Right atrium auricular region (tissue), 2 donors: ENCODE results near the gene MLEC. TPM values are rescaled to one million over a fixed set of nuclear protein-coding genes. Genes with fewer than 3 reads are reported as not detected.

Experiments
- DNase-seq: peaks from one replicate; pipeline ENCODE4 v3.0.0-alpha.2; 2019; ENCODE audit warnings: low spot score
- H3K27ac ChIP-seq, 2 donors: fragments of 200-600 bp; sonication (generic); 1 replicate in 1 of 2; 2 replicates in 1 of 2; pipeline ENCODE4 v1.5.1; 2016 to 2019
- H3K27me3 ChIP-seq, 2 donors: fragments of 200-600 bp; sonication (generic); one replicate each; pipeline versions ENCODE4 v1.5.1 to v1.6.0; 2017 to 2019
- H3K36me3 ChIP-seq: fragments of 200-600 bp; sonication (generic); one replicate; pipeline ENCODE4 v1.5.1; 2016
- H3K4me1 ChIP-seq, 2 donors: fragments of 200-600 bp; sonication (generic); one replicate each; pipeline versions ENCODE4 v1.5.1 to v1.6.0; 2017 to 2019
- H3K4me3 ChIP-seq, 2 donors: fragments of 200-600 bp; sonication (generic); 1 replicate in 1 of 2; 2 replicates in 1 of 2; pipeline ENCODE4 v1.5.1; 2017 to 2019; ENCODE audit warnings: mild to moderate bottlenecking in 1 of 2, moderate library complexity in 1 of 2
- H3K9me3 ChIP-seq, 2 donors: fragments of 200-600 bp; sonication (generic); one replicate each; pipeline ENCODE4 v1.5.1; 2019
- CTCF ChIP-seq, 2 donors: fragments of 200-600 bp; sonication (generic); IDR thresholded peaks; one replicate each; pipeline ENCODE4 v1.5.1; 2019; ENCODE audit warnings: antibody characterized with exemption in 2 of 2
- total RNA-seq, 2 donors: library from RNA; depleted of rRNA; stranded (reverse); fragments of >200 nt; gene quantifications; one replicate each; pipeline ENCODE4 v1.1.0, GENCODE V29; 2016

Gene MLEC
- total RNA-seq, 2 donors from 2014 or later: 89.7 to 179 TPM

- peaks cover 0 to 59% of the 10 kb centered on the region in 2 donors for H3K4me1 ChIP-seq
- TF ChIP-seq CTCF (IDR thresholded peaks at IDR 0.05): no peak
- peak overlapping the region; percentile 34 to 44 for H3K4me3 ChIP-seq
- no peaks in the 10 kb centered on the region for H3K9me3 ChIP-seq
- H3K36me3 ChIP-seq: no peaks in the 10 kb centered on the region
- no peak for DNase-seq
- H3K27ac ChIP-seq: peak overlapping the region; percentile 42 to 75
- H3K27me3 ChIP-seq: no peaks in the 10 kb centered on the region
Measured at GRCh38 chr12:120650233-120650690, 36.7 kb upstream of the MLEC start.

GRCh38 chr12:120651821-120652220 is 35.1 kb upstream of the MLEC start:
- Histone ChIP-seq H3K27ac (peak overlapping the region in 1 of 2 donors; percentile 75), H3K36me3 (no peaks in the 10 kb centered on the region), H3K4me3 (no peak overlapping the region), H3K4me1 (peaks cover 0 to 61% of the 10 kb centered on the region in 2 donors), H3K27me3 (no peaks in the 10 kb centered on the region), H3K9me3 (no peaks in the 10 kb centered on the region)
- DNase-seq: no peak
- TF ChIP-seq CTCF (IDR thresholded peaks at IDR 0.05): no peak

GRCh38 chr12:120652656-120653435 is 34.1 kb upstream of the MLEC start:
- Histone ChIP-seq H3K36me3 (no peaks in the 10 kb centered on the region), H3K27ac (peak overlapping the region in 1 of 2 donors; percentile 87), H3K27me3 (no peaks in the 10 kb centered on the region), H3K4me3 (no peak overlapping the region), H3K4me1 (peaks cover 0 to 61% of the 10 kb centered on the region in 2 donors), H3K9me3 (no peaks in the 10 kb centered on the region)
- no peak for TF ChIP-seq CTCF (IDR thresholded peaks at IDR 0.05)
- no peak for DNase-seq

DNA sequence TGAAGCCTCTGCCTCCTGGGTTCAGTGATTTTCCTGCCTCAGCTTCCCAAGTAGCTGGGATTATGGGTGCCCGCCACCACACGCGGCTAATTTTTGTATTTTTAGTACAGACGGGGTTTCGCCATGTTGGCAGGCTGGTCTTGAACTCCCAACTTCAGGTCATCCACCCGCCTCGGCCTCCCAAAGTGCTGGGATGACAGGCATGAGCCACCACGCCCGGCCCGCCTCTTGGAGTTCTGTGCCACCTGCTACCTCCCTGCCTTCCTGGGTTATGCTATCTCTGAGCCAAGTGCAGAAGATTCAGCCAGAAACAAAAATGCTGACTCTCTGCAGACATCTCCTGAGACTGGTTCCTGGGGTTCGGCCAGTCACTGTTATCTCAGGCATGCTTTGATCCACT is 33.3 kb upstream of the MLEC start:
- Histone ChIP-seq H3K27me3 (no peaks in the 10 kb centered on the region), H3K27ac (peak overlapping the region; percentile 75 to 87), H3K36me3 (no peaks in the 10 kb centered on the region), H3K4me3 (no peak overlapping the region), H3K9me3 (no peaks in the 10 kb centered on the region), H3K4me1 (peaks cover 0 to 57% of the 10 kb centered on the region in 2 donors)
- no peak for TF ChIP-seq CTCF (IDR thresholded peaks at IDR 0.05)
- DNase-seq: no peak

- Histone ChIP-seq H3K27me3 (no peaks in the 10 kb centered on the region), H3K36me3 (no peaks in the 10 kb centered on the region), H3K27ac (peak overlapping the region; percentile 75 to 87), H3K9me3 (no peaks in the 10 kb centered on the region), H3K4me3 (no peak overlapping the region), H3K4me1 (peaks cover 0 to 47% of the 10 kb centered on the region in 2 donors)
- TF ChIP-seq CTCF (IDR thresholded peaks at IDR 0.05): no peak
- DNase-seq: peak; percentile 62
Measured at GRCh38 chr12:120654656-120655055, 32.3 kb upstream of the MLEC start.
